OCI-LY7 (cell line): Measurements from ENCODE around the gene GRID1.

ENCODE experiments used
- EZH2phosphoT487 ChIP-seq: fragments of 200-600 bp; sonication (generic); IDR thresholded peaks from 2 replicates; pipeline ENCODE4 v1.6.1; 2018; ENCODE audit warnings: low read depth, borderline replicate concordance, mild to moderate bottlenecking, mixed run types, antibody characterized with exemption, low read length, moderate library complexity, mixed read lengths
- TF ChIP-seq, protein P1 (sequence below): fragments of 200-600 bp; sonication (generic); conservative IDR thresholded peaks from 2 replicates; pipeline ENCODE4 v1.5.1; 2014; ENCODE audit warnings: mild to moderate bottlenecking, antibody characterized with exemption, low read length, moderate library complexity, mixed read lengths

GRCh38 chr10:86258499-86258898 lies 108.1 kb downstream of the GRID1 start:
- TF ChIP-seq EZH2phosphoT487: no peak
- TF ChIP-seq, protein P1, sequence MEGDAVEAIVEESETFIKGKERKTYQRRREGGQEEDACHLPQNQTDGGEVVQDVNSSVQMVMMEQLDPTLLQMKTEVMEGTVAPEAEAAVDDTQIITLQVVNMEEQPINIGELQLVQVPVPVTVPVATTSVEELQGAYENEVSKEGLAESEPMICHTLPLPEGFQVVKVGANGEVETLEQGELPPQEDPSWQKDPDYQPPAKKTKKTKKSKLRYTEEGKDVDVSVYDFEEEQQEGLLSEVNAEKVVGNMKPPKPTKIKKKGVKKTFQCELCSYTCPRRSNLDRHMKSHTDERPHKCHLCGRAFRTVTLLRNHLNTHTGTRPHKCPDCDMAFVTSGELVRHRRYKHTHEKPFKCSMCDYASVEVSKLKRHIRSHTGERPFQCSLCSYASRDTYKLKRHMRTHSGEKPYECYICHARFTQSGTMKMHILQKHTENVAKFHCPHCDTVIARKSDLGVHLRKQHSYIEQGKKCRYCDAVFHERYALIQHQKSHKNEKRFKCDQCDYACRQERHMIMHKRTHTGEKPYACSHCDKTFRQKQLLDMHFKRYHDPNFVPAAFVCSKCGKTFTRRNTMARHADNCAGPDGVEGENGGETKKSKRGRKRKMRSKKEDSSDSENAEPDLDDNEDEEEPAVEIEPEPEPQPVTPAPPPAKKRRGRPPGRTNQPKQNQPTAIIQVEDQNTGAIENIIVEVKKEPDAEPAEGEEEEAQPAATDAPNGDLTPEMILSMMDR: no peak
